Ascending aorta (tissue), 2 donors: Measurements from ENCODE around the gene VSIR. TPM values are rescaled to one million over a fixed set of nuclear protein-coding genes. Genes with fewer than 3 reads are reported as not detected.

Experiments used
- DNase-seq, 2 donors: peaks; one replicate each; pipeline ENCODE4 v3.0.0-alpha.2; 2019; ENCODE audit warnings: low spot score in 2 of 2
- H3K27ac ChIP-seq, 2 donors: fragments of 200-600 bp; sonication (generic); one replicate each; pipeline ENCODE4 v1.5.1; 2016 to 2017; ENCODE audit warnings: mild to moderate bottlenecking in 1 of 2
- H3K27me3 ChIP-seq: fragments of 200-600 bp; sonication (generic); one replicate; pipeline ENCODE4 v1.5.1; 2017
- H3K36me3 ChIP-seq, 2 donors: fragments of 200-600 bp; sonication (generic); one replicate each; pipeline ENCODE4 v1.5.1; 2016
- H3K4me1 ChIP-seq, 2 donors: fragments of 200-600 bp; sonication (generic); one replicate each; pipeline ENCODE4 v1.5.1; 2016 to 2017; ENCODE audit warnings: mild to moderate bottlenecking in 1 of 2
- H3K4me3 ChIP-seq, 2 donors: fragments of 200-600 bp; sonication (generic); one replicate each; pipeline ENCODE4 v1.5.1; 2016 to 2017; ENCODE audit warnings: mild to moderate bottlenecking in 1 of 2
- H3K9me3 ChIP-seq, 2 donors: fragments of 200-600 bp; sonication (generic); one replicate each; pipeline ENCODE4 v1.5.1; 2016
- CTCF ChIP-seq, 3 experiments: fragments of 200-600 bp in 2 of 3; fragments of 450-650 bp in 1 of 3; sonication (generic) in 2 of 3; IDR thresholded peaks; one replicate each; pipeline ENCODE4 v1.5.1; 2016 to 2019; ENCODE audit warnings: antibody characterized with exemption in 3 of 3, mild to moderate bottlenecking in 1 of 3, moderate library complexity in 1 of 3
- intact Hi-C: fragments of 100-400 bp; cut with DNase I; formaldehyde crosslinking; loops from one replicate; pipeline ENCODE4 v1.15.1; 2023
- total RNA-seq: library from RNA; depleted of rRNA; stranded (reverse); fragments of >200 nt; gene quantifications from one replicate; pipeline ENCODE4 v1.1.0, GENCODE V29; 2016

VSIR gene
- total RNA-seq, 1 donor from 2014 or later: 193 TPM

GRCh38 chr10:71707240-71707789, 66.0 kb downstream of the VSIR start:
- Histone ChIP-seq H3K4me3 (no peak overlapping the region), H3K36me3 (no peaks in the 10 kb centered on the region), H3K27ac (no peak overlapping the region), H3K9me3 (no peaks in the 10 kb centered on the region), H3K27me3 (no peaks in the 10 kb centered on the region), H3K4me1 (no peaks in the 10 kb centered on the region)
- intact Hi-C loops: no loop called here
- TF ChIP-seq CTCF (IDR thresholded peaks at IDR 0.05): no peak
- no peak for DNase-seq

- Histone ChIP-seq H3K36me3 (no peaks in the 10 kb centered on the region), H3K9me3 (no peaks in the 10 kb centered on the region), H3K4me1 (no peaks in the 10 kb centered on the region), H3K4me3 (no peak overlapping the region), H3K27me3 (no peaks in the 10 kb centered on the region), H3K27ac (no peak overlapping the region)
- DNase-seq: no peak
- TF ChIP-seq CTCF (IDR thresholded peaks at IDR 0.05): no peak
- intact Hi-C loops: no loop called here
These were observed 66.9 kb downstream of the VSIR start for GRCh38 chr10:71706216-71707121.

- H3K27ac ChIP-seq: no peak overlapping the region
- DNase-seq: no peak
- no peaks in the 10 kb centered on the region for H3K9me3 ChIP-seq
- no peaks in the 10 kb centered on the region for H3K36me3 ChIP-seq
- H3K4me3 ChIP-seq: no peak overlapping the region
- no peak for TF ChIP-seq CTCF (IDR thresholded peaks at IDR 0.05)
- no peaks in the 10 kb centered on the region for H3K27me3 ChIP-seq
- intact Hi-C loops: no loop called here
- no peaks in the 10 kb centered on the region for H3K4me1 ChIP-seq
These were observed 67.7 kb downstream of the VSIR start for GRCh38 chr10:71705582-71705981.

- Histone ChIP-seq H3K36me3 (no peaks in the 10 kb centered on the region), H3K4me1 (no peaks in the 10 kb centered on the region), H3K9me3 (no peaks in the 10 kb centered on the region), H3K27ac (no peak overlapping the region), H3K27me3 (no peaks in the 10 kb centered on the region), H3K4me3 (no peak overlapping the region)
- DNase-seq: no peak
- intact Hi-C loops: no loop called here
- no peak for TF ChIP-seq CTCF (IDR thresholded peaks at IDR 0.05)
These were observed 68.5 kb downstream of the VSIR start for GRCh38 chr10:71704816-71705215.

- no peaks in the 10 kb centered on the region for H3K4me1 ChIP-seq
- H3K36me3 ChIP-seq: no peaks in the 10 kb centered on the region
- DNase-seq: no peak
- intact Hi-C loops: no loop called here
- H3K9me3 ChIP-seq: no peaks in the 10 kb centered on the region
- TF ChIP-seq CTCF (IDR thresholded peaks at IDR 0.05): no peak
- no peak overlapping the region for H3K27ac ChIP-seq
- no peaks in the 10 kb centered on the region for H3K27me3 ChIP-seq
- H3K4me3 ChIP-seq: no peak overlapping the region
These were observed 69.7 kb downstream of the VSIR start for GRCh38 chr10:71703577-71703976.
